Mucosa of rectum (tissue), 2 donors: Measurements from ENCODE around the gene CDH6.
A peak's percentile ranks its signal among the peaks of the same experiment; 100 is the strongest.

Source experiments
- H3K27ac ChIP-seq, 2 donors: one replicate each; pipeline ENCODE4 v1.7.0; 2013; ENCODE audit warnings: inconsistent platforms in 2 of 2, low read depth in 2 of 2, low read length in 2 of 2
- H3K27me3 ChIP-seq, 2 donors: one replicate each; pipeline ENCODE4 v1.7.0; 2013; ENCODE audit warnings: low read length in 2 of 2; ENCODE audit not compliant: control insufficient read depth in 2 of 2, insufficient read depth in 2 of 2
- H3K36me3 ChIP-seq, 2 donors: one replicate each; pipeline ENCODE4 v1.7.0; 2013; ENCODE audit warnings: low read length in 2 of 2; ENCODE audit not compliant: control insufficient read depth in 2 of 2, insufficient read depth in 2 of 2
- H3K4me1 ChIP-seq, 2 donors: one replicate each; pipeline ENCODE4 v1.7.0; 2013; ENCODE audit warnings: low read length in 2 of 2, mild to moderate bottlenecking in 1 of 2; ENCODE audit not compliant: control insufficient read depth in 2 of 2, insufficient read depth in 2 of 2
- H3K4me3 ChIP-seq, 2 donors: one replicate each; pipeline ENCODE4 v1.7.0; 2013; ENCODE audit warnings: low read length in 2 of 2
- H3K9ac ChIP-seq, 2 donors: one replicate each; pipeline ENCODE4 v1.7.0; 2013; ENCODE audit warnings: low read length in 2 of 2, low read depth in 1 of 2, mild to moderate bottlenecking in 1 of 2
- H3K9me3 ChIP-seq, 2 donors: one replicate each; pipeline ENCODE4 v1.7.0; 2013; ENCODE audit warnings: low read length in 2 of 2; ENCODE audit not compliant: control insufficient read depth in 2 of 2
- donor health status: healthy.
- donor health status: Normal muscosa, but diverticular disease.

CDH6 gene

DNA sequence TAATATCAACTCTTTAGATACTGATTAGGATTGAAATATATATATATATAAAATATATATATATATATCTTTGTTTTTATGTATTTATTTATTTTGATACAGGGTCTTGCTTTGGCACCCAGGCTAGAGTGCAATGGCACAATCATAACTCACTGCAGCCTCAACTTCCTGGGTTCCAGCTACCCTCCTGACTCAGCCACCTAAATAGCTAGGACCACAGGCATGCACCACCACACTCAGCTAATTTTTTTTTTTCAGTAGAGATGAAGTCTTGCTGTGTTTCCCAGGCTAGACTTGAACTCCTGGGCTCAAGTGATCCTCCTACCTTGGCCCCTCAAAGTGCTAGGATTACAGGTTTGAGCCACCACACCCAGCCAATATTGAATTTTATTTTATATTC lies 20.6 kb upstream of the CDH6 start:
- H3K4me1 ChIP-seq: no peaks in the 10 kb centered on the region

GRCh38 chr5:31173614-31174013 lies 19.9 kb upstream of the CDH6 start:
- no peaks in the 10 kb centered on the region for H3K36me3 ChIP-seq
- no peak overlapping the region for H3K4me3 ChIP-seq
- H3K9me3 ChIP-seq: no peaks in the 10 kb centered on the region
- H3K27me3 ChIP-seq: no peaks in the 10 kb centered on the region
- no peak overlapping the region for H3K9ac ChIP-seq
- H3K4me1 ChIP-seq: no peaks in the 10 kb centered on the region
- no peak overlapping the region for H3K27ac ChIP-seq

More for the DNA sequence above, 20.6 kb upstream of the CDH6 start:
- no peaks in the 10 kb centered on the region for H3K9me3 ChIP-seq
- no peak overlapping the region for H3K4me3 ChIP-seq
- no peak overlapping the region for H3K9ac ChIP-seq
- H3K27ac ChIP-seq: no peak overlapping the region
- H3K27me3 ChIP-seq: no peaks in the 10 kb centered on the region
- H3K36me3 ChIP-seq: no peaks in the 10 kb centered on the region

DNA sequence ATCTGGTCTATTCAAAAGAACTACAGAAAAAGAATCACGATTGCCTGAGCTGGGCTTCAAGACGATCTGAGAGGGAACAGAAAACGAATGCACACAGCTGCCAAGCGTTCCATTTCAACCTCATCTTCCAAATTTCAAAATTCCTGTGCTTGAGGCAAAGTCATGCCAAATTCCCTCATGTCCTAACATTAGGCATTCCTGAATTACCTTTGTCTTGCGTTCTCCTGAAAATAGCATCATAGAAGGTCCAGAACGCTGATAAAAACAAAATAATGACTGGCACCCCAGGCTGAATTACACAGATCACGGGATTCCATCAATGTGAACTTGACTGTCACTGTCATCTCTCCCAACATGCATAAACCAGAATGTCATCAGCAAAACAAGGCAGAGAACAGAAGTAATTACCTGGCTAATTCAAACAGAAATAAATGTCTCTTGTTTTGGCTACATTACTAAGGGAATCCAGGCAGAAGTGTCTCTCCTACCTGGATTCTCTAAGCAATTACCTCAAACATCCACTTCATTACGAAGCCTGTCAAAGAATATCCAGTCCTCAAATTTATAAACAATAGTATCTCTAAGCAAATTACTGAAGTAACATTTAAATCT lies 12.0 kb upstream of the CDH6 start:
- Histone ChIP-seq H3K27me3 (no peaks in the 10 kb centered on the region), H3K9me3 (no peaks in the 10 kb centered on the region), H3K4me1 (no peaks in the 10 kb centered on the region), H3K36me3 (no peaks in the 10 kb centered on the region), H3K27ac (no peak overlapping the region), H3K9ac (no peak overlapping the region), H3K4me3 (no peak overlapping the region)

GRCh38 chr5:31182136-31182535 lies 11.3 kb upstream of the CDH6 start:
- H3K9ac ChIP-seq: no peak overlapping the region
- no peaks in the 10 kb centered on the region for H3K9me3 ChIP-seq
- H3K4me3 ChIP-seq: no peak overlapping the region
- no peaks in the 10 kb centered on the region for H3K27me3 ChIP-seq
- no peaks in the 10 kb centered on the region for H3K4me1 ChIP-seq
- H3K27ac ChIP-seq: no peak overlapping the region
- no peaks in the 10 kb centered on the region for H3K36me3 ChIP-seq

DNA sequence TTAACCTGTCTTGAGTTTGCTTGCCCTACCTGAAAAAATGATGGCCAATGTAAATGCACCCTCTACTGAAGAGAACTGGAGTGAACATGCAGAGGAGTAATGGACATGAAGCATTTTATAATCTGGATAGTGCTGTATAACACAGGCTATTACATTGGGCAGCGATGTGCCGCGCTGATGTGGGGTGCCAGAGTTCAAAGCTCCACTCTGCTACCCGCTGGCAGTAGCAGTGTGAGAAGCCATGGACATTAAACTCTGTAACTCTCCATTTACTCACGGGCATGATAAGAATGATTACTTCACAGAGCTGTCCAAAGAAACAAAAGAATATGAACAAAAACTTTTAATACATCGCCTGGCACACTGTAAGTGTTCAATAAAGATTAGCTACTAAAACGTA lies 7.5 kb upstream of the CDH6 start:
- no peaks in the 10 kb centered on the region for H3K9me3 ChIP-seq
- H3K27me3 ChIP-seq: no peaks in the 10 kb centered on the region
- H3K36me3 ChIP-seq: no peaks in the 10 kb centered on the region
- H3K9ac ChIP-seq: no peak overlapping the region
- no peak overlapping the region for H3K4me3 ChIP-seq
- no peak overlapping the region for H3K27ac ChIP-seq
- H3K4me1 ChIP-seq: no peaks in the 10 kb centered on the region

DNA sequence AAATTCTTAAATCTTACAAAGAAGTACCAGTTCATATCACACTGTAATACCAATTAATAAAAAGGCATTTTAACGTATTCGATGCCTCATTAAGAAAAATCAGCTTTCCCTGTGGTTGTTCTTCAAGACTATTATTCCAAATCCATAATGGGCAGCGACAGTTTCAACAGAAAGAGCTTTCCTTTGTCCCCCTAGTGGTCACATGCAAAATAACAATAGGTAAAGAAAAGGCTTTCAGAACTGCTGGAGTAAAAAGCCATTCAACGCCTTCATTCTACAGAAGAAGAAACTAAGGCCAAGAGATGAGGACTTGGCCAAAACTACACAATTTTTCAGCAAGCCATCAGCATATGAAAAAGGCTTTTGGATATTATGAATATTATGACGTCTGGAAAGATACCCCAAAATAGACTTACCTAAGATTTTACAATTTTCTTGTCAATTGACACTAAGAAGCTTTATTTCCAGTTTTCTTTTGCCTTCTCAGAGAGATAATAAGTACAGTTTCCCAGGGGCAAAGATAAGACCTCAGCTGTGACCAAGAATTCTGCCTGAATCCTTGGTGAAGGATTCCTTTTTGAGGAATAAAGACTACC lies 6.7 kb upstream of the CDH6 start:
- Histone ChIP-seq H3K4me3 (no peak overlapping the region), H3K27ac (no peak overlapping the region), H3K27me3 (no peaks in the 10 kb centered on the region), H3K9me3 (no peaks in the 10 kb centered on the region), H3K36me3 (no peaks in the 10 kb centered on the region), H3K4me1 (no peaks in the 10 kb centered on the region), H3K9ac (no peak overlapping the region)

- Histone ChIP-seq H3K4me3 (no peak overlapping the region), H3K36me3 (no peaks in the 10 kb centered on the region), H3K9me3 (no peaks in the 10 kb centered on the region), H3K27me3 (peaks cover 4 to 6% of the 10 kb centered on the region in 2 donors), H3K27ac (no peak overlapping the region), H3K4me1 (no peaks in the 10 kb centered on the region), H3K9ac (no peak overlapping the region)
These were observed 5.9 kb upstream of the CDH6 start for GRCh38 chr5:31187591-31187990.

- Histone ChIP-seq H3K27ac (no peak overlapping the region), H3K4me1 (peaks cover 4% of the 10 kb centered on the region in 2 donors), H3K27me3 (peaks cover 20 to 26% of the 10 kb centered on the region in 2 donors), H3K4me3 (no peak overlapping the region), H3K9me3 (no peaks in the 10 kb centered on the region), H3K36me3 (no peaks in the 10 kb centered on the region), H3K9ac (no peak overlapping the region)
These were observed 1.0 kb upstream of the CDH6 start for GRCh38 chr5:31192442-31192841.

- no peaks in the 10 kb centered on the region for H3K9me3 ChIP-seq
- peaks cover 20 to 26% of the 10 kb centered on the region in 2 donors for H3K27me3 ChIP-seq
- no peak overlapping the region for H3K27ac ChIP-seq
- H3K4me3 ChIP-seq: no peak overlapping the region
- H3K4me1 ChIP-seq: peaks cover 4% of the 10 kb centered on the region in 2 donors
- no peaks in the 10 kb centered on the region for H3K36me3 ChIP-seq
- no peak overlapping the region for H3K9ac ChIP-seq
These were observed 370 bp upstream of the CDH6 start for GRCh38 chr5:31193116-31193515.

- Histone ChIP-seq H3K4me3 (peak overlapping the region; percentile 50 to 64), H3K36me3 (no peaks in the 10 kb centered on the region), H3K4me1 (peaks cover 4% of the 10 kb centered on the region in 2 donors), H3K9me3 (no peaks in the 10 kb centered on the region), H3K9ac (no peak overlapping the region), H3K27ac (no peak overlapping the region), H3K27me3 (peaks cover 20 to 26% of the 10 kb centered on the region in 2 donors)
These were observed 955 bp downstream of the CDH6 start for GRCh38 chr5:31194468-31194813.
